Heart left ventricle (tissue), 16 donors: ENCODE data around the gene DCLK1. TPM values are rescaled to one million over a fixed set of nuclear protein-coding genes. Genes with fewer than 3 reads are reported as not detected.

Experiments
- ATAC-seq, 4 donors: fragments of 200-7000 bp; cut with Tn5 transposase; one replicate each; pipeline ENCODE4 v1.9.1; 2020 to 2022; ENCODE audit warnings: moderate library complexity in 4 of 4, mild to moderate bottlenecking in 3 of 4, moderate number of reproducible peaks in 1 of 4
- DNase-seq, 5 donors: peaks; one replicate each; pipeline ENCODE4 v3.0.0-alpha.2; 2020
- H3K27ac ChIP-seq, 12 donors: fragments of 200-600 bp; sonication (generic) in 4 of 12; one replicate each; pipeline versions ENCODE4 v1.5.0 to v1.8.0; 2016 to 2022; ENCODE audit warnings: mild to moderate bottlenecking in 2 of 12
- H3K27me3 ChIP-seq, 9 donors: fragments of 200-600 bp; sonication (generic) in 2 of 9; one replicate each; pipeline versions ENCODE4 v1.5.1 to v1.8.0; 2016 to 2022; ENCODE audit warnings: mild to moderate bottlenecking in 3 of 9
- H3K36me3 ChIP-seq, 9 donors: fragments of 200-600 bp; sonication (generic) in 2 of 9; one replicate each; pipeline versions ENCODE4 v1.5.0 to v1.8.0; 2018 to 2022; ENCODE audit warnings: mild to moderate bottlenecking in 2 of 9
- H3K4me1 ChIP-seq, 12 donors: fragments of 200-600 bp; sonication (generic) in 4 of 12; one replicate each; pipeline versions ENCODE4 v1.5.0 to v1.8.0; 2016 to 2022; ENCODE audit warnings: mild to moderate bottlenecking in 3 of 12
- H3K4me3 ChIP-seq, 12 donors: fragments of 200-600 bp; sonication (generic) in 4 of 12; one replicate each; pipeline versions ENCODE4 v1.5.0 to v1.8.0; 2017 to 2022; ENCODE audit warnings: mild to moderate bottlenecking in 9 of 12, moderate library complexity in 4 of 12
- H3K9me3 ChIP-seq, 12 donors: fragments of 200-600 bp; sonication (generic) in 4 of 12; one replicate each; pipeline versions ENCODE4 v1.5.0 to v1.8.0; 2016 to 2022; ENCODE audit warnings: mild to moderate bottlenecking in 1 of 12
- POLR2A ChIP-seq, 2 donors: fragments of 450-650 bp; IDR thresholded peaks; one replicate each; pipeline ENCODE4 v1.6.1; 2017; ENCODE audit warnings: antibody characterized with exemption in 2 of 2, mild to moderate bottlenecking in 2 of 2, moderate library complexity in 2 of 2
- WGBS, 4 donors: extraction: QIAGEN DNeasy Blood & Tissue Kit in 2 of 4; methylation state at CpG; one replicate each; pipeline versions ENCODE4 v1.1.5 to v1.1.7; 2013 to 2018; 5-methylcytosine and 5-hydroxymethylcytosine counted together
- intact Hi-C, 10 donors: fragments of 100-400 bp; cut with DNase I; formaldehyde crosslinking; loops; one replicate each; pipeline versions ENCODE4 v1.11.1 to v1.14.2; 2022
- polyA plus RNA-seq, 2 donors: library from polyadenylated mRNA; stranded (reverse); fragments of 200-250 nt; gene quantifications; one replicate each; pipeline ENCODE4 v1.2.3, GENCODE V29; 2013
- total RNA-seq, 9 donors: library from RNA; depleted of rRNA in 2 of 9; stranded (reverse); fragments of >200 nt in 2 of 9; fragmentation: NEBNext Ultra II Directional in 3 of 9; extraction: Animal tissue kit (Norgen Biotek cat#: 25700) in 3 of 9; gene quantifications; one replicate each; pipeline versions ENCODE4 v1.1.0 to v1.2.4, GENCODE V29; 2016 to 2023
- TF ChIP-seq, protein P1 (sequence below), 12 donors: fragments of 200-600 bp; sonication (generic) in 4 of 12; IDR thresholded peaks; one replicate each; pipeline versions ENCODE4 v1.5.0 to v1.8.0; 2018 to 2022; ENCODE audit warnings: antibody characterized with exemption in 12 of 12, mild to moderate bottlenecking in 5 of 12
- donor health status: ischemic (EF 13 %, LVEDD 7.1; RV severe dilation, severe dysfunction).
- donor health status: healthy with polysubstance abuse.
- donor health status: DM: no; HTN: yes; CAD: no.
- donor health status: DM: no; HTN: no; CAD: no.
- donor health status: ischemic (EF 25% LVEDD 6.9; RV normal size, moderate dysfunction).
- donor health status: ischemic (EF 25% LVEDD 5.7; RV mildly dilated, moderate dysfunction).
- donor health status: healthy.
- donor health status: DM: yes; HTN: yes; CAD: no.
- donor health status: ischemic (EF 35%, LVEDD 5.7; RV mildly dilated, moderate dysfunction).
- donor health status: nonischemic (EF 11% LVEDD 7.7; RV severe dilation, severe dysfunction).
- donor health status: DM: yes; HTN: yes; CAD: no.
- donor health status: PGD.
- donor health status: ischemic (EF 29% LVEDD 5.4; RV normal size, mild dysfunction).
- donor health status: nonischemic (EF 23%, LVEDD 6.1; RV moderate dilation, normal function).

Gene DCLK1
- total and polyA plus RNA-seq, 11 donors = 3.4 to 15.9 (median 11.2) TPM

DNA sequence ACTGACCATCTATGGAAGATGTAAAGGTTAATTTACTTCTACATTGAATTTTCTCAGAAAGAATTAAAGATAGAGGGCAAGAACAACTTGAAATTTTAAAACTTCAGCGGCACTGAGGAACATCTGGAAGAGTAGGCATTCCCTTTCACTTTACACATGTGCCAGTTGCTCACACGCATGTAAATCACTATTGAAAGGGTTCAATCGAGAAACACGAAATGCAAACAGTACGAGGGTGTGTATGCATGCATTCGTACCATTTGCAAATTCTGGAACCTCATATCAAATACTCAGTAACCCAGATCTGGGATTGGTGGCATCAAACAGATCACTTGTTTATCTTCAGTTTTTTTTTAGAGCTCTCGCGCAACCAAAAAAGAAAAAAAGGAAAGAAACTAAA, 339.2 kb downstream of the DCLK1 start:
- H3K27ac ChIP-seq = no peak overlapping the region
- no peaks in the 10 kb centered on the region for H3K27me3 ChIP-seq
- ATAC-seq (no peak), DNase-seq (no peak)
- WGBS, 4 donors = 88 to 93% (median 91%) methylated on average over 8 of the region's 8 CpGs
- H3K4me1 ChIP-seq = peaks cover 0 to 4% (median 0%) of the 10 kb centered on the region in 12 donors
- H3K36me3 ChIP-seq = no peaks in the 10 kb centered on the region
- TF ChIP-seq POLR2A (IDR thresholded peaks at IDR 0.05) = no peak
- TF ChIP-seq, protein P1, sequence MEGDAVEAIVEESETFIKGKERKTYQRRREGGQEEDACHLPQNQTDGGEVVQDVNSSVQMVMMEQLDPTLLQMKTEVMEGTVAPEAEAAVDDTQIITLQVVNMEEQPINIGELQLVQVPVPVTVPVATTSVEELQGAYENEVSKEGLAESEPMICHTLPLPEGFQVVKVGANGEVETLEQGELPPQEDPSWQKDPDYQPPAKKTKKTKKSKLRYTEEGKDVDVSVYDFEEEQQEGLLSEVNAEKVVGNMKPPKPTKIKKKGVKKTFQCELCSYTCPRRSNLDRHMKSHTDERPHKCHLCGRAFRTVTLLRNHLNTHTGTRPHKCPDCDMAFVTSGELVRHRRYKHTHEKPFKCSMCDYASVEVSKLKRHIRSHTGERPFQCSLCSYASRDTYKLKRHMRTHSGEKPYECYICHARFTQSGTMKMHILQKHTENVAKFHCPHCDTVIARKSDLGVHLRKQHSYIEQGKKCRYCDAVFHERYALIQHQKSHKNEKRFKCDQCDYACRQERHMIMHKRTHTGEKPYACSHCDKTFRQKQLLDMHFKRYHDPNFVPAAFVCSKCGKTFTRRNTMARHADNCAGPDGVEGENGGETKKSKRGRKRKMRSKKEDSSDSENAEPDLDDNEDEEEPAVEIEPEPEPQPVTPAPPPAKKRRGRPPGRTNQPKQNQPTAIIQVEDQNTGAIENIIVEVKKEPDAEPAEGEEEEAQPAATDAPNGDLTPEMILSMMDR (IDR thresholded peaks at IDR 0.05) = no peak
- H3K4me3 ChIP-seq = no peak overlapping the region
- intact Hi-C loops = loop anchor here in 4 of 10 donors (5.0 to 10.0 kb wide), 3 partner anchors 70 to 163 kb away; no protein-coding TSS in a partner anchor
- H3K9me3 ChIP-seq = no peaks in the 10 kb centered on the region

DNA sequence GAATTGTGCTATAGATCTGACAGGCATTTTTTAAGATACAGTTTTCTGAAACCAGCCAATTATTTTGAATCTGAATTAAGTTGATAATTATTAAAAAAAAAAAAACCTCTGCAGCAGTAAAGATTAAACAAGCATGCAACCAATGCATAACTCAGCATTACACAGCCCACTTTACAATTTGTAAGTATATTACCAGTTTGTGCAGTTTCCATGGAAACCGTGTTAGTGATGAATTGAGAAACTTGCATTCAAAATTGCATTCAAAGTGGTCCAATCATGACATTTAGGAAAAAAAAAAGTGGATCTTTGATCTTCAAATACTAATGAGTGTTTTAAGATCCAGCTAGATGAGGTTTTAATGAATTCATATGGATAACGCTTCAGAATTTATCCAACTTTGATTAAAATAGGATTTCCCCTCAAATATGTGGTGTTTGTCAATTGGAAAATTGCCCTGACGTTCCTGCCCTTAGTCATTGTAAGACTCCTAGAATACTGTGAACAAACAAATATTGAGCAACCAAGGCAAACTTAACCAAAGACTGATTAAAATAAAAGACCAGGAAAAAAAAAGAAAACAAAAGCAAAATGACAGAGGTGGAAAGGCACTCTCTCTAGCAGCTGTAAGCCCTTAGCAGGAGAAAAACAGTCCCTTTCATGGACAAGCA, 339.9 kb downstream of the DCLK1 start:
- Histone ChIP-seq H3K9me3 (no peaks in the 10 kb centered on the region), H3K36me3 (no peaks in the 10 kb centered on the region), H3K27ac (no peak overlapping the region), H3K27me3 (no peaks in the 10 kb centered on the region), H3K4me1 (peaks cover 0 to 4% (median 0%) of the 10 kb centered on the region in 12 donors), H3K4me3 (no peak overlapping the region)
- WGBS, 4 donors = 77 to 80% (median 79%) methylated on average over 3 of the region's 3 CpGs
- no peak for ATAC-seq
- TF ChIP-seq POLR2A (IDR thresholded peaks at IDR 0.05) = no peak
- TF ChIP-seq, protein P1 (IDR thresholded peaks at IDR 0.05) = no peak
- intact Hi-C loops = loop anchor here in 4 of 10 donors (5.0 to 10.0 kb wide), 3 partner anchors 69 to 163 kb away; no protein-coding TSS in a partner anchor
- no peak for DNase-seq

GRCh38 chr13:35789335-35790165, 341.6 kb downstream of the DCLK1 start:
- no peaks in the 10 kb centered on the region for H3K27me3 ChIP-seq
- TF ChIP-seq POLR2A (IDR thresholded peaks at IDR 0.05) = no peak
- TF ChIP-seq, protein P1 (IDR thresholded peaks at IDR 0.05) = peak; percentile 17 to 71 (median 61)
- H3K36me3 ChIP-seq = no peaks in the 10 kb centered on the region
- peaks cover 0 to 4% (median 0%) of the 10 kb centered on the region in 12 donors for H3K4me1 ChIP-seq
- H3K9me3 ChIP-seq = no peaks in the 10 kb centered on the region
- DNase-seq = no peak
- no peak overlapping the region for H3K27ac ChIP-seq
- ATAC-seq = peak in 3 of 4 donors; percentile 60 to 79 (median 64)
- no peak overlapping the region for H3K4me3 ChIP-seq
- intact Hi-C loops = loop anchor here (1.0 to 10.0 kb wide), 9 partner anchors 57 to 315 kb away; partner anchors contain the start of gene MAB21L1 (in 1 of the 10)
- WGBS, 4 donors = 75 to 76% (median 76%) methylated on average over 6 of the region's 6 CpGs

GRCh38 chr13:35787937-35788336, 343.2 kb downstream of the DCLK1 start:
- intact Hi-C loops = loop anchor here (2.0 to 10.0 kb wide), 7 partner anchors 56 to 313 kb away; partner anchors contain the start of gene MAB21L1 (in 1 of the 10)
- no peak overlapping the region for H3K4me3 ChIP-seq
- no peaks in the 10 kb centered on the region for H3K9me3 ChIP-seq
- H3K27ac ChIP-seq = no peak overlapping the region
- DNase-seq (no peak), ATAC-seq (no peak)
- no peaks in the 10 kb centered on the region for H3K27me3 ChIP-seq
- TF ChIP-seq, protein P1 (IDR thresholded peaks at IDR 0.05) = no peak
- TF ChIP-seq POLR2A (IDR thresholded peaks at IDR 0.05) = no peak
- H3K4me1 ChIP-seq = peaks cover 0 to 1% (median 0%) of the 10 kb centered on the region in 12 donors
- H3K36me3 ChIP-seq = no peaks in the 10 kb centered on the region
- WGBS, 4 donors = 55 to 65% (median 56%) methylated on average over 3 of the region's 3 CpGs
